Liver (tissue), 3 donors: ENCODE data around the gene RBM14.

Experiments
- FOXA1 ChIP-seq: IDR thresholded peaks from 2 replicates; pipeline ENCODE4 v1.6.1; 2016; ENCODE audit warnings: antibody characterized with exemption
- RAD21 ChIP-seq, 2 donors: IDR thresholded peaks; 2 replicates each; pipeline ENCODE4 v1.6.1; 2016; ENCODE audit warnings: antibody characterized with exemption in 2 of 2, mild to moderate bottlenecking in 2 of 2
- SP1 ChIP-seq: IDR thresholded peaks from 2 replicates; pipeline ENCODE4 v1.6.1; 2018; ENCODE audit warnings: antibody characterized with exemption, mild to moderate bottlenecking
- TAF1 ChIP-seq: conservative IDR thresholded peaks from 2 replicates; pipeline ENCODE4 v1.6.1; 2016; ENCODE audit warnings: antibody characterized with exemption, mild to moderate bottlenecking
- TF ChIP-seq, protein P1 (sequence below): fragments of 150-350 bp; IDR thresholded peaks from 2 replicates; pipeline ENCODE4 v1.5.1; 2017; ENCODE audit warnings: improper control_type of control experiment, low read depth, low read length; ENCODE audit not compliant: missing input control
- TF ChIP-seq, protein P2 (sequence below): IDR thresholded peaks from 2 replicates; pipeline ENCODE4 v1.6.1; 2016; ENCODE audit warnings: antibody characterized with exemption
- TF ChIP-seq, protein P3 (sequence below): IDR thresholded peaks from 2 replicates; pipeline ENCODE4 v1.6.1; 2016; ENCODE audit warnings: antibody characterized with exemption, mild to moderate bottlenecking
- TF ChIP-seq, protein P4 (sequence below): IDR thresholded peaks from 2 replicates; pipeline ENCODE4 v1.6.1; 2016; ENCODE audit warnings: antibody characterized with exemption
- donor health status: healthy.
- donor health status: healthy.

DNA sequence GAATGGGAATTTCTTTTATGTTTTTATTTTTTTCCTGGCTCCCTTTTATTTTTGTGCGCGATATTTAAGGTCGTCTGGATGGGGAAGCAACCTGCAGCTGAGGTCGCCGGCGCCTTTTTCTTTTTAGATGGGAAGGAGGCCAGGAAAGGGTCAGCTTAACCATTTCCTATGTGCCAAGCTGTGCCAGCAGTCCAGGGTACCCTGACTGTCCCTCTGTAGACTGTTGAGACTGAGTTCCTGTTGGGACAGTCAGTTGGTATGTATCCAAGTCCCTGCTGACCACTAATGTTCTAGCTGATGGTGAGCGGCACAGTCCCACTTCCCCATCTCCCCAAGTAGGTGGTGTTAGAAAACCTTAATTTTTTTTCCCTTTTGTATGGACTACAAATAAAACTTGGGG is 10.5 kb downstream of the RBM14 start:
- TF ChIP-seq, protein P1, sequence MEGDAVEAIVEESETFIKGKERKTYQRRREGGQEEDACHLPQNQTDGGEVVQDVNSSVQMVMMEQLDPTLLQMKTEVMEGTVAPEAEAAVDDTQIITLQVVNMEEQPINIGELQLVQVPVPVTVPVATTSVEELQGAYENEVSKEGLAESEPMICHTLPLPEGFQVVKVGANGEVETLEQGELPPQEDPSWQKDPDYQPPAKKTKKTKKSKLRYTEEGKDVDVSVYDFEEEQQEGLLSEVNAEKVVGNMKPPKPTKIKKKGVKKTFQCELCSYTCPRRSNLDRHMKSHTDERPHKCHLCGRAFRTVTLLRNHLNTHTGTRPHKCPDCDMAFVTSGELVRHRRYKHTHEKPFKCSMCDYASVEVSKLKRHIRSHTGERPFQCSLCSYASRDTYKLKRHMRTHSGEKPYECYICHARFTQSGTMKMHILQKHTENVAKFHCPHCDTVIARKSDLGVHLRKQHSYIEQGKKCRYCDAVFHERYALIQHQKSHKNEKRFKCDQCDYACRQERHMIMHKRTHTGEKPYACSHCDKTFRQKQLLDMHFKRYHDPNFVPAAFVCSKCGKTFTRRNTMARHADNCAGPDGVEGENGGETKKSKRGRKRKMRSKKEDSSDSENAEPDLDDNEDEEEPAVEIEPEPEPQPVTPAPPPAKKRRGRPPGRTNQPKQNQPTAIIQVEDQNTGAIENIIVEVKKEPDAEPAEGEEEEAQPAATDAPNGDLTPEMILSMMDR, result no peak
- TF ChIP-seq, protein P2, sequence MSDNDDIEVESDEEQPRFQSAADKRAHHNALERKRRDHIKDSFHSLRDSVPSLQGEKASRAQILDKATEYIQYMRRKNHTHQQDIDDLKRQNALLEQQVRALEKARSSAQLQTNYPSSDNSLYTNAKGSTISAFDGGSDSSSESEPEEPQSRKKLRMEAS, result no peak
- no peak for TF ChIP-seq SP1
- TF ChIP-seq, protein P3, sequence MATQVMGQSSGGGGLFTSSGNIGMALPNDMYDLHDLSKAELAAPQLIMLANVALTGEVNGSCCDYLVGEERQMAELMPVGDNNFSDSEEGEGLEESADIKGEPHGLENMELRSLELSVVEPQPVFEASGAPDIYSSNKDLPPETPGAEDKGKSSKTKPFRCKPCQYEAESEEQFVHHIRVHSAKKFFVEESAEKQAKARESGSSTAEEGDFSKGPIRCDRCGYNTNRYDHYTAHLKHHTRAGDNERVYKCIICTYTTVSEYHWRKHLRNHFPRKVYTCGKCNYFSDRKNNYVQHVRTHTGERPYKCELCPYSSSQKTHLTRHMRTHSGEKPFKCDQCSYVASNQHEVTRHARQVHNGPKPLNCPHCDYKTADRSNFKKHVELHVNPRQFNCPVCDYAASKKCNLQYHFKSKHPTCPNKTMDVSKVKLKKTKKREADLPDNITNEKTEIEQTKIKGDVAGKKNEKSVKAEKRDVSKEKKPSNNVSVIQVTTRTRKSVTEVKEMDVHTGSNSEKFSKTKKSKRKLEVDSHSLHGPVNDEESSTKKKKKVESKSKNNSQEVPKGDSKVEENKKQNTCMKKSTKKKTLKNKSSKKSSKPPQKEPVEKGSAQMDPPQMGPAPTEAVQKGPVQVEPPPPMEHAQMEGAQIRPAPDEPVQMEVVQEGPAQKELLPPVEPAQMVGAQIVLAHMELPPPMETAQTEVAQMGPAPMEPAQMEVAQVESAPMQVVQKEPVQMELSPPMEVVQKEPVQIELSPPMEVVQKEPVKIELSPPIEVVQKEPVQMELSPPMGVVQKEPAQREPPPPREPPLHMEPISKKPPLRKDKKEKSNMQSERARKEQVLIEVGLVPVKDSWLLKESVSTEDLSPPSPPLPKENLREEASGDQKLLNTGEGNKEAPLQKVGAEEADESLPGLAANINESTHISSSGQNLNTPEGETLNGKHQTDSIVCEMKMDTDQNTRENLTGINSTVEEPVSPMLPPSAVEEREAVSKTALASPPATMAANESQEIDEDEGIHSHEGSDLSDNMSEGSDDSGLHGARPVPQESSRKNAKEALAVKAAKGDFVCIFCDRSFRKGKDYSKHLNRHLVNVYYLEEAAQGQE, result no peak
- no peak for TF ChIP-seq RAD21 (IDR thresholded peaks at IDR 0.05)
- no peak for TF ChIP-seq TAF1
- TF ChIP-seq, protein P4, sequence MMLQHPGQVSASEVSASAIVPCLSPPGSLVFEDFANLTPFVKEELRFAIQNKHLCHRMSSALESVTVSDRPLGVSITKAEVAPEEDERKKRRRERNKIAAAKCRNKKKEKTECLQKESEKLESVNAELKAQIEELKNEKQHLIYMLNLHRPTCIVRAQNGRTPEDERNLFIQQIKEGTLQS, result no peak
- TF ChIP-seq FOXA1, result no peak
